Loucy (cell line): Measurements from ENCODE around the gene PTPRK.

Experiments
- H2AFZ ChIP-seq: fragments of 200-600 bp; sonication (generic); 2 replicates; pipeline ENCODE4 v1.6.0; 2016; ENCODE audit warnings: antibody characterized with exemption, mild to moderate bottlenecking, low read length, moderate library complexity
- H3F3A ChIP-seq: fragments of 200-600 bp; 2 replicates; pipeline ENCODE4 v1.6.0; 2016; ENCODE audit warnings: antibody characterized with exemption, low read depth, mild to moderate bottlenecking
- H3K27me3 ChIP-seq: fragments of 200-600 bp; sonication (generic); 2 replicates; pipeline ENCODE4 v1.6.1; 2014; ENCODE audit warnings: low read length, mild to moderate bottlenecking; ENCODE audit not compliant: insufficient read depth, poor library complexity, severe bottlenecking
- H3K36me3 ChIP-seq: fragments of 200-600 bp; sonication (generic); 2 replicates; pipeline ENCODE4 v1.6.1; 2016; ENCODE audit warnings: low read length; ENCODE audit not compliant: insufficient read depth
- H3K4me1 ChIP-seq: fragments of 200-600 bp; sonication (generic); 2 replicates; pipeline ENCODE4 v1.5.1; 2014; ENCODE audit warnings: low read length, mild to moderate bottlenecking; ENCODE audit not compliant: insufficient read depth, poor library complexity, severe bottlenecking
- H3K4me2 ChIP-seq: fragments of 200-600 bp; sonication (generic); 2 replicates; pipeline ENCODE4 v1.6.0; 2014; ENCODE audit warnings: antibody characterized with exemption, low read length, low read depth, mild to moderate bottlenecking; ENCODE audit not compliant: poor library complexity, severe bottlenecking
- H3K4me3 ChIP-seq: fragments of 200-600 bp; sonication (generic); 2 replicates; pipeline ENCODE4 v1.5.1; 2014; ENCODE audit warnings: low read length, mild to moderate bottlenecking, mixed read lengths; ENCODE audit not compliant: poor library complexity, severe bottlenecking
- H3K79me2 ChIP-seq: fragments of 200-600 bp; sonication (generic); 2 replicates; pipeline ENCODE4 v1.6.1; 2014; ENCODE audit warnings: low read length; ENCODE audit not compliant: insufficient read depth
- H3K9ac ChIP-seq: fragments of 200-600 bp; sonication (generic); 2 replicates; pipeline ENCODE4 v1.6.0; 2014; ENCODE audit warnings: mild to moderate bottlenecking, low read depth, low read length, moderate library complexity; ENCODE audit not compliant: poor library complexity, severe bottlenecking
- H3K9me2 ChIP-seq: fragments of 200-600 bp; sonication (generic); replicated peaks from 2 replicates; pipeline ENCODE4 v1.6.1; 2016; ENCODE audit warnings: low read depth, low read length, mixed read lengths
- H3K9me3 ChIP-seq: fragments of 200-600 bp; sonication (generic); 2 replicates; pipeline ENCODE4 v1.6.1; 2014; ENCODE audit warnings: mild to moderate bottlenecking, antibody characterized with exemption, low read length, low read depth; ENCODE audit not compliant: insufficient read depth
- H4K20me1 ChIP-seq: fragments of 200-600 bp; sonication (generic); 2 replicates; pipeline ENCODE4 v1.6.0; 2014; ENCODE audit warnings: antibody characterized with exemption, low read length, mild to moderate bottlenecking; ENCODE audit not compliant: insufficient read depth, poor library complexity, severe bottlenecking
- CTCF ChIP-seq: fragments of 200-600 bp; sonication (generic); conservative IDR thresholded peaks from 2 replicates; pipeline ENCODE4 v1.5.1; 2014; ENCODE audit warnings: mild to moderate bottlenecking, antibody characterized with exemption, low read length
- EZH2phosphoT487 ChIP-seq: fragments of 200-600 bp; IDR thresholded peaks from 2 replicates; pipeline ENCODE4 v1.6.1; 2018; ENCODE audit warnings: antibody characterized with exemption, mild to moderate bottlenecking, moderate library complexity, borderline replicate concordance

Gene PTPRK

GRCh38 chr6:128167552-128167951 lies 352.8 kb downstream of the PTPRK start:
- no peaks in the 10 kb centered on the region for H3K36me3 ChIP-seq
- no peaks in the 10 kb centered on the region for H3K79me2 ChIP-seq
- no peaks in the 10 kb centered on the region for H3K9me3 ChIP-seq
- H3K4me1 ChIP-seq: no peaks in the 10 kb centered on the region
- H2AFZ ChIP-seq: no peak overlapping the region; the same call in 1 of the 2 replicates
- H3K9ac ChIP-seq: no peak overlapping the region
- TF ChIP-seq CTCF (no peak), EZH2phosphoT487 (no peak)
- no peaks in the 10 kb centered on the region for H3K9me2 ChIP-seq
- no peak overlapping the region for H3K4me2 ChIP-seq
- H4K20me1 ChIP-seq: no peaks in the 10 kb centered on the region
- H3K27me3 ChIP-seq: no peaks in the 10 kb centered on the region
- H3F3A ChIP-seq: no peaks in the 10 kb centered on the region
- no peak overlapping the region for H3K4me3 ChIP-seq

- H3K9me2 ChIP-seq: no peaks in the 10 kb centered on the region
- H3K9me3 ChIP-seq: no peaks in the 10 kb centered on the region
- TF ChIP-seq CTCF (no peak), EZH2phosphoT487 (no peak)
- H3K4me2 ChIP-seq: no peak overlapping the region
- no peak overlapping the region for H2AFZ ChIP-seq
- H3K36me3 ChIP-seq: no peaks in the 10 kb centered on the region
- H3K9ac ChIP-seq: no peak overlapping the region
- H3K79me2 ChIP-seq: no peaks in the 10 kb centered on the region
- no peaks in the 10 kb centered on the region for H4K20me1 ChIP-seq
- H3K27me3 ChIP-seq: no peaks in the 10 kb centered on the region
- no peaks in the 10 kb centered on the region for H3F3A ChIP-seq
- H3K4me1 ChIP-seq: peaks cover 23% of the 10 kb centered on the region
- H3K4me3 ChIP-seq: no peak overlapping the region
Observed at GRCh38 chr6:128164254-128164653, 356.1 kb downstream of the PTPRK start.

- H3K4me3 ChIP-seq: no peak overlapping the region
- TF ChIP-seq CTCF: no peak
- no peak for TF ChIP-seq EZH2phosphoT487
Observed at GRCh38 chr6:128162423-128162822, 358.0 kb downstream of the PTPRK start.

More at GRCh38 chr6:128162423-128162822, 358.0 kb downstream of the PTPRK start:
- Histone ChIP-seq H3F3A (no peaks in the 10 kb centered on the region), H2AFZ (no peak overlapping the region), H3K4me2 (peak overlapping the region; percentile 32), H3K9me2 (no peaks in the 10 kb centered on the region), H3K27me3 (no peaks in the 10 kb centered on the region), H3K9ac (no peak overlapping the region), H3K9me3 (no peaks in the 10 kb centered on the region), H4K20me1 (no peaks in the 10 kb centered on the region), H3K79me2 (no peaks in the 10 kb centered on the region), H3K36me3 (no peaks in the 10 kb centered on the region), H3K4me1 (peaks cover 32% of the 10 kb centered on the region)
